HT1080 (cell line): Measurements from ENCODE around the gene NID1. TPM values are rescaled to one million over a fixed set of nuclear protein-coding genes. Genes with fewer than 3 reads are reported as not detected.
A peak's percentile ranks its signal among the peaks of the same experiment; 100 is the strongest.
"Not testable (repeated sequence)": the region's sequence is repeated elsewhere in the genome, so short reads cannot be mapped to it uniquely, and the experiment has no call there.

Experiments used
- DNase-seq: peaks from one replicate; pipeline ENCODE4 v3.0.0-alpha.2; 2015; ENCODE audit warnings: low read depth
- total RNA-seq: library from RNA; depleted of rRNA; stranded (reverse); fragments of >200 nt; shearing (Covaris generic); gene quantifications from 2 replicates; pipeline ENCODE4 v1.2.3, GENCODE V29; 2014

NID1 gene
- total RNA-seq, 1 experiment from 2014 or later, result 17.5 TPM

- DNase-seq, result peak; percentile 94
Observed at GRCh38 chr1:235971571-235972310, 93.1 kb downstream of the NID1 start.

GRCh38 chr1:235971020-235971419 lies 93.9 kb downstream of the NID1 start:
- no peak for DNase-seq

GRCh38 chr1:235968831-235969230 lies 96.1 kb downstream of the NID1 start:
- DNase-seq, result no peak

- DNase-seq, result not testable (repeated sequence)
Observed at GRCh38 chr1:235966134-235966533, 98.8 kb downstream of the NID1 start.

DNA sequence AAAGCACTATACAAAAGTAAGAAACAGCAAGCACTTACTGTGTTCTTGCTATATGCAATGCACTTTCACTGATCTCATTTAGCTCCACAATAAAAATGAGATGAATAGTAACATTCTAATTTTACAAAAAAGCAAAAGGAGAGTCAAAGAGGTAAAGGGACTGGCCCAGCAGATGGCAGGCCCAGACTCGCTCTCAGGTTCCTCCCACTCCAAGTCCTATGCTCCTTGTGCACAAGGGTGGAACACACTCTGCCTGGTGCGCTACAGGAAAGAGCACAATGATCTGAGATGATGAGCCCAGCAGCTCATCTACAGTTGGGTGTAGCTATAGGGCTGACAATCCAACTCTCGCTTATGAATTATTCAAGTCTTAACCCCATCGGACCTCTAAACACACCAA lies 104.1 kb downstream of the NID1 start:
- DNase-seq, result no peak

- no peak for DNase-seq
Observed at GRCh38 chr1:235958021-235958420, 106.9 kb downstream of the NID1 start.

DNA sequence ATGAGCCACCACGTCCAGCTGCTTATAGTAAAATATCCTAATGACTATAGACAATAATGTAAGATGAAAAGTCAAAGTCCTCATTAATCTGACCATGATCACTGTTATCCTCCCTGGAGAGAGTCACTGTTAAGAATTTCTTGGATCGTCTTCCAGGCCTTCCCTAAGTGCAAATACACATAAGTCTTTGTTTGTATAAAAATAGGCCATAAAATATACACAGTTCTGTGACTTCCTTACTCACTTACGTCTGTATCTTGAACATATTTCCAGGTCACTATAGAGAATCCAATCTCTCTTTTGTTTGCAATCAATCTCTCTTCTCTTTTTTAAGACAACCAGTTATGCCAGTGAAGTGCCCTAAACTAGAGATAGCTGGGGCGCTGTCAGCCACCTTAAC lies 109.1 kb downstream of the NID1 start:
- no peak for DNase-seq

DNA sequence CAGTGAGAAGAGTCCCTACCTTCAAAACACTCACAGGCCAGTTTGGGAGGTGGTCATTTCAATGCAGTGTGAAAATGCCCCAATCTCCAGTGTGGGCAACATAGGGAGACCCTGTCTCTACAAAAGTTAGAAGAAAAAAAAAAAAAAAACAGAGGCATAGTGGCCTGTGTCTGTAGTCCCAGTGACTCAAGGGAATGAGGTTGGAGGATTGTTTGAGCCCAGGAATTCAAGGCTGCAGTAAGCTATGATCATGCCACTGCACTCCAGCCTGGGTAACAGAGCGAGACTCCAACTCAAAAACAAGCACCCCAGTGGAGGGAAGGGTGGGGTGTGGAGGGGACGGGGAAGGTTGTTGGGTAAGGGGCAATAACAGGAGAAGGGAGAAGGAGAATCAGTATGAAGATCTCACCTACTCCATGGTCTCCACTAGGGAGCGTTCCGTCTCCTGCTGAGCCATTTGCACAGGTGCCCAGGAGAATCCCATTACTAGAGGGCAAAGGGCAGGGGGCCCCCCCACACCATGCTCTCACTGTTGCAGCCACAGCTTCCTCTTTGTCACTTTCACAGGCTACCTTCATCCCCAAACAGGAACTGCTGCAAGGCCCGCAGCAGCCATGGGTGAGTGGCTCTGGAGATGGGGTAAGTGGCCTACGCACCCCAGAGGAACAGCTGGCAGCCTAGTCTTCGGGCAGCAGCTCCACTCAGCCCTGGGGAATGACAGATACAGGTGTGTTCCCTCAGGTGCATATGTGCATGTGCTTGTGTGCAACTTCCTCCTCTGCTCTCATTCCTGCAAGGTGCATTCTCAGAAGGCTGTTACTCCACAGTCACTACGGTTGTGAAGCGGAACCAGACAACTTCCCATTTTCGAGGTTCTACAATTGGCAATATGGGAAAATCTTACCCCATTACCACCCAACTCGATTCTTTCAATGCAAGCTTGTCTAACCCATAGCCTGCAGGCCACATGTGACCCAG lies 110.3 kb downstream of the NID1 start:
- DNase-seq, result no peak

- DNase-seq, result peak; percentile 80
Observed at GRCh38 chr1:235953801-235954200, 111.1 kb downstream of the NID1 start.

DNA sequence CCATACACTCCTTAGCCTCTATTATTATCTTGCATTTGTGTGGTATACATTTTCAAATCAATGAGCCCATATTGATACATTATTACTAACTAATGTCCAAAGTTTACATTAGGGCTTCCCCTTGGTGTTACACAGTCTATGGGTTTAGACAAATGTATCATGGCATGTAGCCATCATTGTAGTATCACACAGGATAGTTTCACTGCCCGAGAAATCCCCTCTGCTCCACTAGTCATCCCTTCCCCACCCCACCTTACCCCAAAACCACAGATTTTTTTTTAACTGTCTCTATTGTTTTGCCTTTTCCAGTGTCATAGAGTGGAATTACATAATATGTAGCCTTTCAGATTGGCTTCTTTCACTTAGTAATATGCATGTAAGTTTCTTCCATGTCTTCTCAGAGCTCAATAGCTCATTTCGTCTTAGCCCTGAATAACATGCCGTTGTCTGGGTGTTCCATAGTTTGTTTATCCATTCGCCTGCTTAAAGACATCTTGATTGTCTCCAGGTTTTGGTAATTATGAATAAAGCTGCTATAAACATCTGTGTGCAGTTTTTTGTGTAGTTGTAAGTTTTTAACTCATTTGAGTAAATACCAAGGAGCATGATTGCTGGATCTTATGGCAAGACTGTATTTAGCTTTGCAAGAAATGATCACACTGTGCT lies 111.8 kb downstream of the NID1 start:
- DNase-seq, result peak; percentile 58

GRCh38 chr1:235951661-235952060 lies 113.2 kb downstream of the NID1 start:
- DNase-seq, result no peak

- DNase-seq, result no peak
Observed at GRCh38 chr1:235950318-235950717, 114.6 kb downstream of the NID1 start.

GRCh38 chr1:235948774-235949427 lies 116.0 kb downstream of the NID1 start:
- no peak for DNase-seq

GRCh38 chr1:235947989-235948388 lies 116.9 kb downstream of the NID1 start:
- no peak for DNase-seq

- DNase-seq, result peak; percentile 42
Observed at GRCh38 chr1:235946571-235946981, 118.3 kb downstream of the NID1 start.

DNA sequence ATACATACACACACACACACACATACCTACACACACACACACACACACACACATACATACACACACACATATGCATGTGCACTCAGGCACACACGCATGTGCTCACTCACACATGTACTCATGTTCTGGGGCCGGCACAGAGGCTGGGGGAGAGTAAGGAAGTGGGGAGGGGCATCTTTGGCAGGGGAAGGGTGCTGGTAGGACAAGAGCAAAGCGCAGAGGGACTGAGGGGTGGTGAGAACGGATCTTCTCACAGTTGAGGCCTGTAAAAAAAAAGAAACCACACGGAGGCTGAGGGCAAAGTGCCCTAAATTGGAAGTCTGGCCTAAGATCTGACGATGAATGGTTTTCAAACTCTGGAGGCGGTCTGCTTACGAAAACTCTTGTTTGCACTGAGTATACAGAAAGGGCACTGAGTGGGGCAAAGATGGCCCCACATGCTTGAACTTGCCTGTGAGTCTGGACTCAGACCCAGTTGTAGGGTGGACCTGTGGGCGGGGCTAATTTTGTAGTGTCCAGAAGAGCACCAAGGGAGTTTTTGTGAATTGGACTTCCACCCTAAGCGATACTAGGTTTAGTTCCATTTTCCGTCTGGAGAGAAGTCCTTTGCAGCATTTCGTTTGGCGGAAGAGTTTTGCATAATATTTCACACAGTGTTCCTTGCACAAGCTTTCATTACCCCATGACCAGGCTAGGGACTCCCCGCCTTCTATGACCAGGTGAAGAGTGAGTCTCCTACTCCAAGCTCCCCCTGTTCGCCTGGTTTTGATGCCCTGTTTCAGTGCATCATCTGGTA lies 118.9 kb downstream of the NID1 start:
- no peak for DNase-seq

DNA sequence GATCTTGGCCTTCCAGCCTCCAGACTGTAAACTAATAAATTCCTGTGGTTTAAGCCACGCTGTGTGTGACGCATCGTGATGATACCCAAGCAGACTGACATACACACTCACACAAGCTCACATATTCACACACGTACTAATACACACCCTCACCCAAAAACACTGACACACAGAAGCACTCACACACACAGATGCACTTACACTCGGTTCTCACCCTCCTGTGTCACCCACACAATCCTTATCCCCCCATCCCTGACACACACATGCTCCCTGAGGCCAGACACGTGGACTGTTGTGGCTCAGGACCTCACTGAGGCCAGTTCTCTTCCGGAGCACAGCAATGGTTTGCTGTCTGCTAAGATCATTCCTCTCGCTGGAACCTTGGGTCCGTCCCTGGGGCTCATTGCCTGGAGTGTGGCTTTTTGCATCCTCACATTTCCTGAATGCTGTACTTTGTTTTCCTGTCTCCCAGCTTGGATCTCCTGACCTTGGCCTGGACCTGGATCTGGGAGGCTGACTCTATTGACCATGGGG lies 121.2 kb downstream of the NID1 start:
- peak; percentile 92 for DNase-seq

- DNase-seq, result no peak
Observed at GRCh38 chr1:235942979-235943575, 121.8 kb downstream of the NID1 start.

GRCh38 chr1:235942625-235942934 lies 122.3 kb downstream of the NID1 start:
- no peak for DNase-seq
